Breast epithelium (tissue), 4 donors: Measurements from ENCODE around the gene TMED4. TPM values are rescaled to one million over a fixed set of nuclear protein-coding genes. Genes with fewer than 3 reads are reported as not detected.
A peak's percentile ranks its signal among the peaks of the same experiment; 100 is the strongest.

Experiments
- DNase-seq, 2 donors: peaks; one replicate each; pipeline ENCODE4 v3.0.0-alpha.2; 2019; ENCODE audit warnings: low spot score in 2 of 2
- H3K27ac ChIP-seq, 2 donors: fragments of 200-600 bp; sonication (generic) in 1 of 2; one replicate each; pipeline ENCODE4 v1.5.1; 2016 to 2019; ENCODE audit warnings: mild to moderate bottlenecking in 1 of 2
- H3K27me3 ChIP-seq, 2 donors: fragments of 200-600 bp; sonication (generic) in 1 of 2; one replicate each; pipeline versions ENCODE4 v1.5.1 to v1.6.0; 2017 to 2019; ENCODE audit warnings: control low read depth in 1 of 2, mild to moderate bottlenecking in 1 of 2
- H3K36me3 ChIP-seq: fragments of 200-600 bp; one replicate; pipeline ENCODE4 v1.5.1; 2019
- H3K4me1 ChIP-seq, 2 donors: fragments of 200-600 bp; sonication (generic); one replicate each; pipeline ENCODE4 v1.5.1; 2016 to 2019; ENCODE audit warnings: control low read depth in 1 of 2
- H3K4me3 ChIP-seq, 3 donors: fragments of 200-600 bp; sonication (generic); 1 replicate in 2 of 3; 2 replicates in 1 of 3; pipeline ENCODE4 v1.5.1; 2016 to 2019; ENCODE audit warnings: mild to moderate bottlenecking in 3 of 3, moderate library complexity in 2 of 3
- H3K9me3 ChIP-seq, 2 donors: fragments of 200-600 bp; sonication (generic) in 1 of 2; one replicate each; pipeline ENCODE4 v1.5.1; 2016 to 2019; ENCODE audit warnings: control low read depth in 1 of 2
- POLR2A ChIP-seq: fragments of 450-650 bp; IDR thresholded peaks from one replicate; pipeline ENCODE4 v1.6.1; 2016; ENCODE audit warnings: antibody characterized with exemption, mild to moderate bottlenecking, moderate library complexity
- POLR2AphosphoS5 ChIP-seq, 3 donors: sonication (generic); formaldehyde crosslinking; IDR thresholded peaks; one replicate each; pipeline ENCODE4 v1.6.1; 2017; ENCODE audit warnings: antibody characterized with exemption in 3 of 3
- intact Hi-C: fragments of 100-400 bp; cut with DNase I; formaldehyde crosslinking; loops from one replicate; pipeline ENCODE4 v1.15.1; 2023; ENCODE audit warnings: low total_unique reads
- total RNA-seq, 3 donors: library from RNA; depleted of rRNA; stranded (reverse); fragments of >200 nt; gene quantifications; one replicate each; pipeline ENCODE4 v1.1.0, GENCODE V29; 2016
- TF ChIP-seq, protein P1 (sequence below), 3 donors: fragments of 450-650 bp; IDR thresholded peaks; one replicate each; pipeline ENCODE4 v1.5.1; 2016 to 2017; ENCODE audit warnings: antibody characterized with exemption in 3 of 3, mild to moderate bottlenecking in 3 of 3, moderate library complexity in 3 of 3

TMED4 gene
- total RNA-seq, 3 donors from 2014 or later: 143 to 208 (median 171) TPM

DNA sequence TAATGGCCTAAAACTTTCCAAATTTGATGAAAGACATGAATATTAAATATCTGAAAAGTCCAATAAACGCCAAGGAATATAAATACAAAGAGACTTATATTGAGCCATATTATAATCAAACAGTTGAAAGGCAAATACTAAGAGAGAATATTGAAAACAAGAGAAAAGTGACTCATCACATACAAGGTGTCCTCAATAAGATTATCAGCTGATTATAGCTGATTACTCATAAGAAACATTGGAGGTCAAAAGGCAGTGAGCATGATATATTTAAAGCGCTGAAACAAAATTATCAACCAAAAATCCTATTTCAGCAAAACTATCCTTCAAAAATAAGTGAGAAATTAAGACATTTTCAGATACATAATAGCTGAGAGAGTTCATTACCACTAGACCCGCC lies 33.1 kb downstream of the TMED4 start:
- no peak for DNase-seq
- Histone ChIP-seq H3K4me3 (no peak overlapping the region), H3K9me3 (no peaks in the 10 kb centered on the region), H3K4me1 (peaks cover 0 to 6% of the 10 kb centered on the region in 2 donors), H3K27me3 (no peaks in the 10 kb centered on the region), H3K27ac (no peak overlapping the region), H3K36me3 (no peaks in the 10 kb centered on the region)
- intact Hi-C loops: no loop called here
- TF ChIP-seq, protein P1, sequence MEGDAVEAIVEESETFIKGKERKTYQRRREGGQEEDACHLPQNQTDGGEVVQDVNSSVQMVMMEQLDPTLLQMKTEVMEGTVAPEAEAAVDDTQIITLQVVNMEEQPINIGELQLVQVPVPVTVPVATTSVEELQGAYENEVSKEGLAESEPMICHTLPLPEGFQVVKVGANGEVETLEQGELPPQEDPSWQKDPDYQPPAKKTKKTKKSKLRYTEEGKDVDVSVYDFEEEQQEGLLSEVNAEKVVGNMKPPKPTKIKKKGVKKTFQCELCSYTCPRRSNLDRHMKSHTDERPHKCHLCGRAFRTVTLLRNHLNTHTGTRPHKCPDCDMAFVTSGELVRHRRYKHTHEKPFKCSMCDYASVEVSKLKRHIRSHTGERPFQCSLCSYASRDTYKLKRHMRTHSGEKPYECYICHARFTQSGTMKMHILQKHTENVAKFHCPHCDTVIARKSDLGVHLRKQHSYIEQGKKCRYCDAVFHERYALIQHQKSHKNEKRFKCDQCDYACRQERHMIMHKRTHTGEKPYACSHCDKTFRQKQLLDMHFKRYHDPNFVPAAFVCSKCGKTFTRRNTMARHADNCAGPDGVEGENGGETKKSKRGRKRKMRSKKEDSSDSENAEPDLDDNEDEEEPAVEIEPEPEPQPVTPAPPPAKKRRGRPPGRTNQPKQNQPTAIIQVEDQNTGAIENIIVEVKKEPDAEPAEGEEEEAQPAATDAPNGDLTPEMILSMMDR (IDR thresholded peaks at IDR 0.05): no peak
- TF ChIP-seq POLR2AphosphoS5 (IDR thresholded peaks at IDR 0.05) (no peak), POLR2A (no peak)

DNA sequence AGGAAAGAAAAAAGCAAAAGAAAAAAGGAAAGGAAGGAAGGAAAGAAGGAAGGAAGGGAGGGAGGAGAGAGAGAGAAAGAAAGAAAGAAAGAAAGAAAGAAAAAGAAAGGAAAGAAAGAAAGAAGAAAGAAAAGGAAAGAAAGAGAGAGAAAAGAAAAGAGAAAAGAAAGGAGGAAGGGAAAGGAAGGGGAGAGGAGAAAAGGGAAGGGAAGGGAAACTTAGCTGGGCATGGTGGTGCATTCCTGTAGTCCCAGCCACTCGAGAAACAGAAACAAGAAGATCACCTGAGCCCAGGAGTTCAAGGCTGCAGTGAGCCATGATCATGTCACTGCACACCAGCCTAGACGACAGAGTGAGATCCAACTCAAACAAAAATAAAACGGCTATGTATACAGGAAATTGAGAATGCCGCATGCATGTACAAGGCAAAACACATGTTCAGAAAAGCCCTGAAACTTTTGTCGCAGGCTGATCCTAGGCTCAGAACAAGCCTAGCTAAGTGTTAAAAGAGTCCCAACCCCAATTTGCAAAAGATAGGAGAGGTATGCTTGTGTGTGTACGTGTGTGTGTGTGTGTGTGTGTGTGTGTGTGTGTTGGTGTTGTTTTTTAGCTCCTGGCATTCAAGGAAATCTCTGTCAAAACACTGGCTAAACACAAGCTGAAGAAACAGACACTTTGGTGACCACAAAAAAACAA lies 34.3 kb downstream of the TMED4 start:
- H3K4me1 ChIP-seq: peaks cover 0 to 11% of the 10 kb centered on the region in 2 donors
- intact Hi-C loops: no loop called here
- TF ChIP-seq POLR2A (no peak), POLR2AphosphoS5 (IDR thresholded peaks at IDR 0.05) (no peak)
- TF ChIP-seq, protein P1 (IDR thresholded peaks at IDR 0.05): no peak

DNA sequence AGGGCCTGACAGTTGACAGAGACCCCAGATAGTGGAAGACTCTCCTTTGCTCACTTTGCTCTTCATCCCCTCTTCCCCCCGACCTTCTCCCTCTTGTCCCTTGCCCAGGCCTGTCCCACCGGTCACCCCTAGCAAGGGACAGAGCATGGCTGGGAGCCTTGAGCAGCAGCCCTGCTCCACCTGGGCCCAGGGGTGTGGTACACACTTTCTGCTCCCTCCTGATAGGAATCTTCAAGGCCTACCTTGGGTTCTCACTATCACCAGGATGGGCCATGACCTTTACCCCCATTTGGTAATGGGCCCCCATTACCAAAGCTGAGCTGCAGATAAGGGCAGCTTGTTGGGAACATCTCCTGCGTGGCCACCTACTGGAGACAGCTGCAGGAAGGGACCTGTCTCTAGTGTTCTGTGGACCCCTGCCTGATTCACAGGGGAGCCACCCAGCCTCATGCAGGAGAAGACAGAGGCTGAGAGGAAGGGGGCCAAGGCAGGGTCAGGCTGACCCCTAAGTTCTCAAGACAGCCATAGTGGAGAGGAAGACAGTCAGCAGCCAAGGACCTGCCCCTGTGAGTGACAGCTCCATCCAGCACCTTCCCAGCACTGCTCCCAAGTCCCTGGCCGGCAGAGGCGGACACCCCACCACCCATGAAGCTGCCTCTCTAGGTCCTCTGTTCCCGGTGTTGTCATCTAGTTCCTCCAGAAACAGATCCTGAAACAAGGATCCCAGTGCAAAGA lies 40.0 kb downstream of the TMED4 start:
- Histone ChIP-seq H3K27ac (peak overlapping the region in 1 of 2 donors; percentile 86), H3K4me1 (peaks cover 0 to 11% of the 10 kb centered on the region in 2 donors), H3K27me3 (no peaks in the 10 kb centered on the region), H3K4me3 (no peak overlapping the region), H3K9me3 (no peaks in the 10 kb centered on the region), H3K36me3 (no peaks in the 10 kb centered on the region)
- DNase-seq: no peak
- intact Hi-C loops: no loop called here
- no peak for TF ChIP-seq POLR2A
- TF ChIP-seq POLR2AphosphoS5 (IDR thresholded peaks at IDR 0.05): no peak
- TF ChIP-seq, protein P1 (IDR thresholded peaks at IDR 0.05): no peak

More for the DNA sequence above, 34.3 kb downstream of the TMED4 start:
- Histone ChIP-seq H3K27ac (no peak overlapping the region), H3K27me3 (no peaks in the 10 kb centered on the region), H3K9me3 (no peaks in the 10 kb centered on the region), H3K36me3 (no peaks in the 10 kb centered on the region), H3K4me3 (no peak overlapping the region)
- DNase-seq: no peak

DNA sequence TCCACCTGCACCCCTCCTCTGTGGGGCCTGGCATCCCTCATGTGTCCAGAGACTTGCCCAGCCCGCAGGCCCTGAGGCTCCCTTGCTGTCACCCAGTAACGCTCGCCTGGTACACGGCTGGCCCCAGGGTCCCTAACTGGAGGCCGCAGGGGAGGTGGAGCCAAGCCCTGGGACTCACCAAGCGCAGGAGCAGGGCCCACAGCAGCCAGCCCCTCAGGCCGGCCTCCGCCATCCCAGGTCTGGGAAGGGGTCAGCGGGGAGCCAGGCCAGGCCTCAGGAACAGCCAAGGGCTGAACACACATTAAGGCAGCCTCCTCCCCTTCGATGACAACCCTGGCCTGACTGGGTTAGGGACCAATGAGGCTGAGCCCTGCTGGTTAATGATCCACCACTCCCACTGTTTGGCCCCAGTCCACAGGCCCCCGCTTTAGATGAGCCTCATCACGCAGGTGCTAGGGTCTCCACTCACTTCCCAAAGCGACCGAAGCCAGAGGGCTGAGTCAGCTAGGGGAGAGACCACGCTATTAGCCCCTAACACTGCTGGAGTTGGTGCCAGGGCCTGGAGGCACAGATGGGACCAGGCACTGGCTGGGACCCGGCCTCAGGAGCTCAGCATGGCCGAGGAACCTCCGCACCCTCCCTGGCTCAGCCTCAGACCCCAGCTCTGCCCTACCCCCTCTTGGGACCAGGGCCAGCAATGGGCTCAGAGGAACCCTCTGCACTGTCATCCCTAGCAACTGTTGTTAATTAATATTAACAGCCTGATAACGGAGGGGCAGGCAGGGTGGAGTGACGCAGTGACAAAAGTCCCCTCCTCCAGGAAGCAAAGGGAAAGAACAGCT lies 40.8 kb downstream of the TMED4 start, which contains the start of gene NPC1L1:
TSS of gene NPC1L1 (minus strand) at position 303 of the 842 bp plus-strand sequence. CDS start at position 232, 71 bp downstream.
- Histone ChIP-seq H3K4me3 (no peak within 1 kb of the TSS), H3K9me3 (no peaks in the 10 kb centered on the region), H3K36me3 (no peaks in the 10 kb centered on the region), H3K27me3 (no peaks in the 10 kb centered on the region), H3K4me1 (peaks cover 0 to 11% of the 10 kb centered on the region in 2 donors), H3K27ac (peak within 1 kb of the TSS in 1 of 2 donors; percentile 86)
- no peak for DNase-seq
- intact Hi-C loops: no loop called here
- TF ChIP-seq POLR2A (no peak), POLR2AphosphoS5 (IDR thresholded peaks at IDR 0.05) (no peak)
- TF ChIP-seq, protein P1 (IDR thresholded peaks at IDR 0.05): no peak
